Dedifferentiated amniotic fluid mesenchymal stem cell (primary cell): ENCODE data around the gene FOXL3.

ENCODE experiments used
- DNase-seq: peaks from one replicate; pipeline ENCODE4 v3.0.0-alpha.2; 2016; ENCODE audit errors: extremely low spot score

Gene FOXL3

GRCh38 chr7:266851-267840 is 22.8 kb upstream of the FOXL3 start:
- no peak for DNase-seq

- no peak for DNase-seq
These were observed 21.0 kb upstream of the FOXL3 start for GRCh38 chr7:268991-269390.

DNA sequence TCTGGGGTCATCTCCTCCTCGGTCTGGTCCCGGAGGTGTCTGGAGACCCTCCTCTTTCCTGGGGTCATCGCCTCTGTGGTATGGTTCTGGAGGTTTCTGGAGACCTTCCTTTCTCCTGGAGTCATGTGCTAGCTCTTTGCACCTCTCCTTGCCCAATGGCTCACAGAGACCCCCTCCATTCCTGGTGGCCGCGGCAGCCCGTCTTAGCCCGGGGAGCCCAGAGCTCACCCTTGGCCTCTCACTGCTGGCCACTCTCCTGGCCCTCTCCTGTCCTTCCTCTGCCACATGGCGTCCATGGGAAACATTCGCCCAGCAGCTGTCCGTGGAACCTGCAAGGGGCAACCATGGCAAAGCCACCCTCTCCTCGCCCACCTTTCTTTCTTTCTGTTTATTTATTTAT is 20.2 kb upstream of the FOXL3 start:
- no peak for DNase-seq

- no peak for DNase-seq
These were observed 19.5 kb upstream of the FOXL3 start for GRCh38 chr7:270351-270983.

- DNase-seq, result no peak
These were observed 18.5 kb upstream of the FOXL3 start for GRCh38 chr7:271266-272107.

DNA sequence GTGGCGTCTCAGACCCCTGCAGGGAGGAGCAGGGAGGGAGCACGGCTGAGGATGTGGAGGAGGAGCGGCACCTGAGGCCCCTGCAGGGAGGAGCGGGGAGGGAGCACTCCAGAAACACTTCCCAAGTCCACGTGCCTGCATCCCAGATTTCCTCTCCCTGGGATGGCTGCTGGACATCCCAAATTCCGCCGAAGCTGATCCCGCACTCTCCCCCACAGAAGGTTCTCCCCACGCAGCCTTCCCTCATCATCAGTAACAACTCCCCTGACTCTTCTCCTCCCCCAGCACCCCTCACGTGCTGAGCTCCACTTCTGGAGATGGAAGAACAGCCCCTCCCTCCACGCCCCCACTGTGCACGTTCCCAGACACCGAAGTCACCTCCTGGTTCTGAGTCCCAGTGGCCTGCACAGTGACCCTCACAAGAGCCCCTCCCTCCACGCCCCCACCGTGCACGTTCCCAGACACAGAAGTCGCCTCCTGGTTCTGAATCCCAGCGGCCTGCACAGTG is 17.8 kb upstream of the FOXL3 start:
- no peak for DNase-seq

- DNase-seq, result no peak
These were observed 17.3 kb upstream of the FOXL3 start for GRCh38 chr7:272631-273030.

GRCh38 chr7:273327-273726 is 16.6 kb upstream of the FOXL3 start:
- no peak for DNase-seq

GRCh38 chr7:274266-274665 is 15.7 kb upstream of the FOXL3 start:
- DNase-seq, result no peak

- DNase-seq, result no peak
These were observed 13.6 kb upstream of the FOXL3 start for GRCh38 chr7:276230-276835.

DNA sequence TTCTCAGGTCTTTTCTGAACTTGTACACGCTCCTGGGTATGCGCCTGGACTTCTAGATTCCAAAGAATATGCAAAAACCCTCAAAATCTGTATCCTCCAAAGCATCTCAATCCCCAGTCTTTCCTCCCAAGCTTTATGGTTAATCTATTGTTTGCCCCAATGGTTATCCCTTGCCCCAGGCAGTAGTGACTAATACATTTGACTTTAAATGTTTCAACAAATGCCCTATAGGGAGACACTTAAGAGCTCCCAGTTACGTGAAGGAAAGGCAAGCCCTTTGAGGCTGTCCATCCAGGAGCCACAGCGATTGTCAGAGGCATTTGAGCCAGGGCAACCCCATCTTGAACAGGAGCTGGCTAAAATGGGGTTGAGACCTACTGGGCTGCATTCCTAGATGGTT is 12.7 kb upstream of the FOXL3 start:
- no peak for DNase-seq

DNA sequence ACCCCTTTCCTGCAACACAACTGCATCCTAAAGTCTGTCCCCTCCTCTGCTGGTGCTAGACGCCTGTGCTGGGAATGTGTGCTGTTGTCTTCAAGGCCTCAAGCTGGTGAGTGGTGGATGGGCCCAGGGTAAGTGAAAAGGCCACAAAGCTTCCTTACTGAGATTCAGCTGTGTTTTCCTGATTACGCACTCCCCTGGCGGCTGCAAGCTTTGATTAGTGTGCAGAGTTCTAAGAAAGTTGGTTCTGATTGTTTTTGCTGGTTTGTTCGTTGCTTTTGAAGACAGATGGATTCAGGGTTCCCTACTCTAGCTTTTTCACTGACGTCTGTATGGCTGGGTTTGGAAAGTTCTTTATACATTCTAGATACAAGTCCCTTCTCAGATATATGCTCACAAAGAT is 11.9 kb upstream of the FOXL3 start:
- no peak for DNase-seq

GRCh38 chr7:279821-280220 is 10.1 kb upstream of the FOXL3 start:
- no peak for DNase-seq

- DNase-seq, result no peak
These were observed 9.5 kb upstream of the FOXL3 start for GRCh38 chr7:280461-280860.

DNA sequence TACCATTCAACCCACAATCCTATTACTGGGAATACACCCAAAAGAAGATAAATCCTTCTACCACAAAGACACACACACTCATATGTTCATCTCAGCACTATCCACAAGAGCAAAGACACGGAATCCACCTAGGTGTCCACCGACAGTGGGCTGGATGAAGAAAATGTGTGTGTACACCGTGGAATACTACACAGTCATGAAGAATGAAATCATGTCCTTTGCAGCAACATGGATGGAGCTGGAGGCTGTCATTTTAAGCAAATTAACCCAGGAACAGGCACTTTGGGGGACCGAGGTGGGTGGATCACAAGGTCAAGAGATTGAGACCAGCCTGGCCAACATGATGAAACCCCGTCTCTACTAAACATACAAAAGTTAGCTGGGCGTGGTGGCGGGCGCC is 8.3 kb upstream of the FOXL3 start:
- DNase-seq, result no peak

DNA sequence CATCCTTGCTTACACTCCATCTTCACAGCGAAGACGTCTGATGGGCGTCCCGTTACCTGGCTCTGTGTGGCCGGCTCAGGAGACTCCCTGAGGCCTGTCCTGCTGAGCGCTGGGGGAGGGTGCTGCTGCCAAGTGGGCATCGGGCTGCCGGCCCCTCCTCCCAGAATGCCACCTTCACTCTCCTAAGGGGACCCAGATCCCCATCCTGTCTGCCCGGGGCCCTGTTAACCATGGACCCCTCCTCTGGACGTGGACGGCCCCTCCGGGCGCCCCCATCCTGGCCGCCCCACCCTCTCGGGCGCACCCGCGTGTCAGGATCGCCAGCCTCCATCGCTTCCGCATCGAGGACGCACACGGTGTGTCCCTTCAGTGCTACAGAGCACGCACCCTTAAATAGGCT is 7.3 kb upstream of the FOXL3 start:
- no peak for DNase-seq

DNA sequence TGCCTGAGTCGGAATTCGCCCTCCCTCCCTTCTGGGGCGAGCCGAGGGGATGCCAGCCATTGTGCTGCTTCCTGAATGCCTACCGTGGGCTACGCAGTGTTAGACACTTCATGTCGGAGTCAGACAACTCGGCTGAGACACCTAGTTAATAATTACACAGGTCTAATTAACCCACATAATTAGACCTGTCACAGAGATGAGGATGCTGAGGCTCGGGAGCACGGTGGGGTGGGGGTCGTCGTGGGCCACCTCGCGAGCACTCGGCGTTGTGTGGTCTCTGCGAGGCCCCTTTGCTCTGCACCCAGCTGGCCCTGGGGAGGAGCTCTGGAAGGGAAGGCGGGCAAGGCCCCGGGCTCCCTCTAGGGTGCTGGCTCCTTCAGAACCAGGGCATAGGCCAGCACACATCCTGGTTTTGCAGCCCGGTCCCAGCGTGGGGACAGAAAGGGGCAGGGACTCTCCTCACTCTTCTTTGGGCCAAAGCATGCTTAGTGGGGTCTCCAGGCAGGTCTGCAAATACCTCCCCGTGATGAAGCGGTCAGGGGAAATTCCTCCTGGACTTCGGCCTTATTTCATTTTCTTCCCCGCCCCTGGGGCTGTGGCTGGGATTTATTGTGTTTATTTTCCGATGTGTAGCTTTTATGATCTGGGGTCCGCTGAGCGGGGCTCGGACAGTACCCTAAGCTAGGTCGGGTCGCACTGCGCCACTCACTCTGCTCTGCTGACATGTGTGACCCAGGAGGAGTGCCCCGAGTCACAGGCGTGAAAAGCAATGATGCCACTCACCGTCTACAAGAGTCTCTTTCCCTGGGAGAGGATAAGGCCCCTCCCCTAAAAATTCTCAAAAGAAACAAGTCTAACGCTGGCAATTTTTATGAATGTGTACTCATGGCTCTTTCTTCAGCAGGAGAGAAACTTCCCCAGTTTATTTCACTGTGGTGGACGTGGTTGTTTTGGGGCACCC is 4.9 kb upstream of the FOXL3 start:
- DNase-seq, result no peak

GRCh38 chr7:285731-286130 is 4.2 kb upstream of the FOXL3 start:
- no peak for DNase-seq

- no peak for DNase-seq
These were observed 3.7 kb upstream of the FOXL3 start for GRCh38 chr7:286266-286665.

DNA sequence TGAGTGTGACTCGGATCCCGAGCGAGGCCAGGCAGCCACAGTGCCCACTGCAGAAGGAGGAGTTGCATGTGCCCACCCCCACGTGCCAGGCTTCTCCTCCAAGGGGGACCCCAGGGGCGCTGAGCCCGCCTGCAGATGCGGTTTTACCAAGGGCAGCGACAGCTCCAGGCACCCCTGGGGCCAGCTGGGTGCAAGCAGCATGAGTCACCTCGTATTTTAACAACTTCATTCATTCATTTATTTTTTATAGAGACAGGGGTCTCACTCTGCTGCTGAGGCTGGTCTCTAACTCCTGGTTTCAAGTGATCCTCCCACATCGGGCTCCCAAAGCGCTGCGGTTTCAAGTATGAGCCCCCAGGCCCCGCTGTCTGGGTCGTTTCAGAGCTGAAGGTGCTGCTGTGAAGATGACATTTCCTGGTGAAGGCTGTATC is 1.3 kb upstream of the FOXL3 start:
- DNase-seq, result no peak
